ENCODE results near the gene SIX1.

DNA sequence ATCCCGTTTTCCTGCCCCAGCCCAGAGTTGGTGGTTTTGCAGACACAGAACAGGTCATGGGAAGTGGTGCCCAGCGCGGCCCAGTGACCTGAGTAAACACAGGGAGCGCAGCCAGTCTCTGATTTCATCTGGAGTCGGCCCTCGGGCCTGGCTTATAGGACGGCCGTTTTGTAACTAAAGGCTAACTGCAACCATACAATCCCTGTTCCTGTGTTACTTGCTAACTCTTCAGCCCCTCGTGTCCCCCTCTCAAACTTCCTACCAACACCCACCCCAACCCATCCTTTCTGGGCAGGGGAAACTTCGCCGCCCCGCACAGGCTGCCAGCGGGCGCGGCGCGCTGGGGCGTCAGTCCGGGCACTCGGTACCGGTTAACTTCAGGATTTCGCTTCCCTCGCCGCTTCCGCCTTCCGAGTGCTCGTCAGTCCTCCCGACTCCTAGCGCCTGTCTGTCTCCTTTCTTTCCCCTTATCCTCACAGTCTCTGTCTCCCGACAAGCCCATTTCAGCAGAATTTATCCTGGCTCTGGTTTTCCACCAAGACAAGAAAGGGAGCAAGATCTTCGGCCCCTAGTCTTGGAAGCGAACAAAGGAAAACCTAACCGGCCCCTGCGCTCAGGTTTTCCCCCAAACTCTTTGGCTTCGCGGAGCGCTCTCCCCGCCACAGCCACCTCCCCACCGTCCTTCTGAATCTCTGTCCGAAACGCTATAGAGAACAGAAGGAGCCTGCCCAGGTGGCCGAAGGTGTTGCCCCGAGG is 2.0 kb downstream of the SIX1 start:
- TF ChIP-seq, protein P1, sequence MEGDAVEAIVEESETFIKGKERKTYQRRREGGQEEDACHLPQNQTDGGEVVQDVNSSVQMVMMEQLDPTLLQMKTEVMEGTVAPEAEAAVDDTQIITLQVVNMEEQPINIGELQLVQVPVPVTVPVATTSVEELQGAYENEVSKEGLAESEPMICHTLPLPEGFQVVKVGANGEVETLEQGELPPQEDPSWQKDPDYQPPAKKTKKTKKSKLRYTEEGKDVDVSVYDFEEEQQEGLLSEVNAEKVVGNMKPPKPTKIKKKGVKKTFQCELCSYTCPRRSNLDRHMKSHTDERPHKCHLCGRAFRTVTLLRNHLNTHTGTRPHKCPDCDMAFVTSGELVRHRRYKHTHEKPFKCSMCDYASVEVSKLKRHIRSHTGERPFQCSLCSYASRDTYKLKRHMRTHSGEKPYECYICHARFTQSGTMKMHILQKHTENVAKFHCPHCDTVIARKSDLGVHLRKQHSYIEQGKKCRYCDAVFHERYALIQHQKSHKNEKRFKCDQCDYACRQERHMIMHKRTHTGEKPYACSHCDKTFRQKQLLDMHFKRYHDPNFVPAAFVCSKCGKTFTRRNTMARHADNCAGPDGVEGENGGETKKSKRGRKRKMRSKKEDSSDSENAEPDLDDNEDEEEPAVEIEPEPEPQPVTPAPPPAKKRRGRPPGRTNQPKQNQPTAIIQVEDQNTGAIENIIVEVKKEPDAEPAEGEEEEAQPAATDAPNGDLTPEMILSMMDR (IDR thresholded peaks at IDR 0.05 in 2 of 3, conservative IDR thresholded peaks at IDR 0.05 in 1 of 3; ENCODE audit: borderline replicate concordance in 1 of 3, insufficient read depth in 1 of 3, low read depth in 2 of 3, low read length in 2 of 3): no peak
- no peak for TF ChIP-seq YY1 (IDR thresholded peaks at IDR 0.05; ENCODE audit: extremely low read depth, insufficient replicate concordance, low read depth, low read length)
- no peak for TF ChIP-seq POLR2A (IDR thresholded peaks at IDR 0.05; ENCODE audit: borderline replicate concordance, extremely low read depth, insufficient read depth, insufficient read length)
- no peak for TF ChIP-seq SP1 (IDR thresholded peaks at IDR 0.05; ENCODE audit: low read depth)
- TF ChIP-seq ZFX (IDR thresholded peaks at IDR 0.05): no peak
- TF ChIP-seq EZH2 (IDR thresholded peaks at IDR 0.05): no peak
- TF ChIP-seq SIN3A (IDR thresholded peaks at IDR 0.05; ENCODE audit: low read depth): no peak
- TF ChIP-seq POLR2AphosphoS5 (IDR thresholded peaks at IDR 0.05; ENCODE audit: low read depth, low read length): no peak
- no peak for TF ChIP-seq RAD21 (IDR thresholded peaks at IDR 0.05; ENCODE audit: low read depth)
- TF ChIP-seq, protein P2, sequence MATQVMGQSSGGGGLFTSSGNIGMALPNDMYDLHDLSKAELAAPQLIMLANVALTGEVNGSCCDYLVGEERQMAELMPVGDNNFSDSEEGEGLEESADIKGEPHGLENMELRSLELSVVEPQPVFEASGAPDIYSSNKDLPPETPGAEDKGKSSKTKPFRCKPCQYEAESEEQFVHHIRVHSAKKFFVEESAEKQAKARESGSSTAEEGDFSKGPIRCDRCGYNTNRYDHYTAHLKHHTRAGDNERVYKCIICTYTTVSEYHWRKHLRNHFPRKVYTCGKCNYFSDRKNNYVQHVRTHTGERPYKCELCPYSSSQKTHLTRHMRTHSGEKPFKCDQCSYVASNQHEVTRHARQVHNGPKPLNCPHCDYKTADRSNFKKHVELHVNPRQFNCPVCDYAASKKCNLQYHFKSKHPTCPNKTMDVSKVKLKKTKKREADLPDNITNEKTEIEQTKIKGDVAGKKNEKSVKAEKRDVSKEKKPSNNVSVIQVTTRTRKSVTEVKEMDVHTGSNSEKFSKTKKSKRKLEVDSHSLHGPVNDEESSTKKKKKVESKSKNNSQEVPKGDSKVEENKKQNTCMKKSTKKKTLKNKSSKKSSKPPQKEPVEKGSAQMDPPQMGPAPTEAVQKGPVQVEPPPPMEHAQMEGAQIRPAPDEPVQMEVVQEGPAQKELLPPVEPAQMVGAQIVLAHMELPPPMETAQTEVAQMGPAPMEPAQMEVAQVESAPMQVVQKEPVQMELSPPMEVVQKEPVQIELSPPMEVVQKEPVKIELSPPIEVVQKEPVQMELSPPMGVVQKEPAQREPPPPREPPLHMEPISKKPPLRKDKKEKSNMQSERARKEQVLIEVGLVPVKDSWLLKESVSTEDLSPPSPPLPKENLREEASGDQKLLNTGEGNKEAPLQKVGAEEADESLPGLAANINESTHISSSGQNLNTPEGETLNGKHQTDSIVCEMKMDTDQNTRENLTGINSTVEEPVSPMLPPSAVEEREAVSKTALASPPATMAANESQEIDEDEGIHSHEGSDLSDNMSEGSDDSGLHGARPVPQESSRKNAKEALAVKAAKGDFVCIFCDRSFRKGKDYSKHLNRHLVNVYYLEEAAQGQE (IDR thresholded peaks at IDR 0.05; ENCODE audit: low read depth): no peak
- no peak for TF ChIP-seq SRF (IDR thresholded peaks at IDR 0.05; ENCODE audit: low read depth)
- TF ChIP-seq ZNF274 (IDR thresholded peaks at IDR 0.05; ENCODE audit: low read depth, low read length): no peak
- TF ChIP-seq, protein P3, sequence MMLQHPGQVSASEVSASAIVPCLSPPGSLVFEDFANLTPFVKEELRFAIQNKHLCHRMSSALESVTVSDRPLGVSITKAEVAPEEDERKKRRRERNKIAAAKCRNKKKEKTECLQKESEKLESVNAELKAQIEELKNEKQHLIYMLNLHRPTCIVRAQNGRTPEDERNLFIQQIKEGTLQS (IDR thresholded peaks at IDR 0.05): no peak
